Heart left ventricle (tissue), 16 donors: Measurements from ENCODE around the gene LRRC36. TPM values are rescaled to one million over a fixed set of nuclear protein-coding genes. Genes with fewer than 3 reads are reported as not detected.

Experiments
- ATAC-seq, 4 donors: fragments of 200-7000 bp; cut with Tn5 transposase; one replicate each; pipeline ENCODE4 v1.9.1; 2020 to 2022; ENCODE audit warnings: moderate library complexity in 4 of 4, mild to moderate bottlenecking in 3 of 4, moderate number of reproducible peaks in 1 of 4
- DNase-seq, 5 donors: peaks; one replicate each; pipeline ENCODE4 v3.0.0-alpha.2; 2020
- H3K27ac ChIP-seq, 12 donors: fragments of 200-600 bp; sonication (generic) in 4 of 12; one replicate each; pipeline versions ENCODE4 v1.5.0 to v1.8.0; 2016 to 2022; ENCODE audit warnings: mild to moderate bottlenecking in 2 of 12
- H3K27me3 ChIP-seq, 9 donors: fragments of 200-600 bp; sonication (generic) in 2 of 9; one replicate each; pipeline versions ENCODE4 v1.5.1 to v1.8.0; 2016 to 2022; ENCODE audit warnings: mild to moderate bottlenecking in 3 of 9
- H3K36me3 ChIP-seq, 9 donors: fragments of 200-600 bp; sonication (generic) in 2 of 9; one replicate each; pipeline versions ENCODE4 v1.5.0 to v1.8.0; 2018 to 2022; ENCODE audit warnings: mild to moderate bottlenecking in 2 of 9
- H3K4me1 ChIP-seq, 12 donors: fragments of 200-600 bp; sonication (generic) in 4 of 12; one replicate each; pipeline versions ENCODE4 v1.5.0 to v1.8.0; 2016 to 2022; ENCODE audit warnings: mild to moderate bottlenecking in 3 of 12
- H3K4me3 ChIP-seq, 12 donors: fragments of 200-600 bp; sonication (generic) in 4 of 12; one replicate each; pipeline versions ENCODE4 v1.5.0 to v1.8.0; 2017 to 2022; ENCODE audit warnings: mild to moderate bottlenecking in 9 of 12, moderate library complexity in 4 of 12
- H3K9me3 ChIP-seq, 12 donors: fragments of 200-600 bp; sonication (generic) in 4 of 12; one replicate each; pipeline versions ENCODE4 v1.5.0 to v1.8.0; 2016 to 2022; ENCODE audit warnings: mild to moderate bottlenecking in 1 of 12
- CTCF ChIP-seq, 12 donors: fragments of 200-600 bp; sonication (generic) in 4 of 12; IDR thresholded peaks; one replicate each; pipeline versions ENCODE4 v1.5.0 to v1.8.0; 2018 to 2022; ENCODE audit warnings: antibody characterized with exemption in 12 of 12, mild to moderate bottlenecking in 5 of 12
- POLR2A ChIP-seq, 2 donors: fragments of 450-650 bp; IDR thresholded peaks; one replicate each; pipeline ENCODE4 v1.6.1; 2017; ENCODE audit warnings: antibody characterized with exemption in 2 of 2, mild to moderate bottlenecking in 2 of 2, moderate library complexity in 2 of 2
- WGBS, 4 donors: extraction: QIAGEN DNeasy Blood & Tissue Kit in 2 of 4; methylation state at CpG; one replicate each; pipeline versions ENCODE4 v1.1.5 to v1.1.7; 2013 to 2018; 5-methylcytosine and 5-hydroxymethylcytosine counted together
- intact Hi-C, 10 donors: fragments of 100-400 bp; cut with DNase I; formaldehyde crosslinking; loops; one replicate each; pipeline versions ENCODE4 v1.11.1 to v1.14.2; 2022
- polyA plus RNA-seq, 2 donors: library from polyadenylated mRNA; stranded (reverse); fragments of 200-250 nt; gene quantifications; one replicate each; pipeline ENCODE4 v1.2.3, GENCODE V29; 2013
- total RNA-seq, 9 donors: library from RNA; depleted of rRNA in 2 of 9; stranded (reverse); fragments of >200 nt in 2 of 9; fragmentation: NEBNext Ultra II Directional in 3 of 9; extraction: Animal tissue kit (Norgen Biotek cat#: 25700) in 3 of 9; gene quantifications; one replicate each; pipeline versions ENCODE4 v1.1.0 to v1.2.4, GENCODE V29; 2016 to 2023
- donor health status: ischemic (EF 13 %, LVEDD 7.1; RV severe dilation, severe dysfunction).
- donor health status: healthy with polysubstance abuse.
- donor health status: DM: no; HTN: yes; CAD: no.
- donor health status: DM: no; HTN: no; CAD: no.
- donor health status: ischemic (EF 25% LVEDD 6.9; RV normal size, moderate dysfunction).
- donor health status: ischemic (EF 25% LVEDD 5.7; RV mildly dilated, moderate dysfunction).
- donor health status: healthy.
- donor health status: DM: yes; HTN: yes; CAD: no.
- donor health status: ischemic (EF 35%, LVEDD 5.7; RV mildly dilated, moderate dysfunction).
- donor health status: nonischemic (EF 11% LVEDD 7.7; RV severe dilation, severe dysfunction).
- donor health status: DM: yes; HTN: yes; CAD: no.
- donor health status: PGD.
- donor health status: ischemic (EF 29% LVEDD 5.4; RV normal size, mild dysfunction).
- donor health status: nonischemic (EF 23%, LVEDD 6.1; RV moderate dilation, normal function).

The LRRC36 gene
- total and polyA plus RNA-seq, 11 donors = 0.15 to 0.42 (median 0.27) TPM; not detected in 8

DNA sequence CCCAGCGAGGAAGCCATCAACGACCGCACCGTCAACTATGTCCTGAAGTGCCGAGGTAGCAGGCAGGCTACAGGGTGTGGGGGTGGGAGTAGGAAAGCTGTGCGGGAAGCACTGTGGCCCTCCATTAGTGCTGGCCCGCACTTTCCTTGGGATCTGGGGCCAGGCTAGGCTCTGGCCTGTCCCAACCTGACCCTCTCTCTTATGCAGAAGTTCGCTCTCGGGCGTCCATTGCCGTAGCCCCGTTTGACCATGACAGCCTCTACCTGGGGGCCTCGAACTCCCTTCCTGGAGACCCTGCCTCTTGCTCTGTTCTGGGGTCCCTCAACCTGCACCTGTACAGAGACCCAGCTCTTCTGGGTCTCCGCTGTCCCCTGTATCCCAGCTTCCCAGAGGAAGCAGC lies 38.7 kb upstream of the LRRC36 start:
- H3K27ac ChIP-seq = no peak overlapping the region
- intact Hi-C loops = loop anchor here in 3 of 10 donors (10.0 kb wide), 1 partner anchor 107 kb away; the partner anchor contains the start of gene TPPP3 (in 3 of the 3)

DNA sequence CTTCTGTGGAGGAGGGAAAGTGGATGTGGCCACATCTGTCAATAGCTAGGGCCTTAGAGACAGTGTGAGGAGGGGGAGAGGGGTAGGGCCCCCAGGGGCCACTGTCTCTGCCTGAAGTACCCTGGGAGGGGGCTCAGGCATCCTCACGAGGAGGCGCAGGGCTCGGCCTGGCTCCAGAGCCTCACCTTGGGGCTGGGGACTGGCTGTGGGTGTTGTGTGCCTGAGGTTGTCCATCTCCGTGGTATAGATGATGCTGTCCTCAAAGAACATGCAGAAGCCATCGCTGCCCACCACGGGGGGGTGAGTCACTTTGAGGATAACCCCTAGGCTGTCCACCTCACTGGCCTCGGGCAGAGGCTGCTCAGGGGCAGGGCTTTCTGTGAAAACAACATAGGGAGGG lies 35.2 kb upstream of the LRRC36 start:
- TF ChIP-seq POLR2A (IDR thresholded peaks at IDR 0.05) (no peak), CTCF (IDR thresholded peaks at IDR 0.05) (no peak)

More for the DNA sequence above, 38.7 kb upstream of the LRRC36 start:
- WGBS, 4 donors = 93 to 96% (median 95%) methylated on average over 14 of the region's 14 CpGs
- no peaks in the 10 kb centered on the region for H3K4me1 ChIP-seq
- no peaks in the 10 kb centered on the region for H3K36me3 ChIP-seq
- H3K27me3 ChIP-seq = no peaks in the 10 kb centered on the region
- ATAC-seq (no peak), DNase-seq (no peak)
- no peak overlapping the region for H3K4me3 ChIP-seq
- TF ChIP-seq CTCF (IDR thresholded peaks at IDR 0.05) (no peak), POLR2A (IDR thresholded peaks at IDR 0.05) (no peak)
- no peaks in the 10 kb centered on the region for H3K9me3 ChIP-seq

GRCh38 chr16:67294171-67294757 lies 32.4 kb upstream of the LRRC36 start:
- Histone ChIP-seq H3K9me3 (no peaks in the 10 kb centered on the region), H3K27me3 (peaks cover 0 to 6% (median 0%) of the 10 kb centered on the region in 9 donors), H3K4me1 (no peaks in the 10 kb centered on the region), H3K4me3 (no peak overlapping the region), H3K36me3 (no peaks in the 10 kb centered on the region), H3K27ac (no peak overlapping the region)
- no peak for DNase-seq
- WGBS, 4 donors = 86 to 91% (median 87%) methylated on average over 4 of the region's 4 CpGs
- no peak for ATAC-seq
- TF ChIP-seq POLR2A (IDR thresholded peaks at IDR 0.05) (no peak), CTCF (IDR thresholded peaks at IDR 0.05) (no peak)
- intact Hi-C loops = no loop called here

More for the DNA sequence above, 35.2 kb upstream of the LRRC36 start:
- H3K4me3 ChIP-seq = no peak overlapping the region
- H3K27ac ChIP-seq = no peak overlapping the region
- H3K27me3 ChIP-seq = peaks cover 0 to 6% (median 0%) of the 10 kb centered on the region in 9 donors
- no peaks in the 10 kb centered on the region for H3K4me1 ChIP-seq
- no peaks in the 10 kb centered on the region for H3K9me3 ChIP-seq
- intact Hi-C loops = no loop called here
- ATAC-seq (no peak), DNase-seq (peak in 1 of 5 donors; percentile 7)
- no peaks in the 10 kb centered on the region for H3K36me3 ChIP-seq
- WGBS, 4 donors = 84 to 90% (median 87%) methylated on average over 5 to 7 of the region's 7 CpGs

- DNase-seq (no peak), ATAC-seq (no peak)
- no peak overlapping the region for H3K4me3 ChIP-seq
- no peak for TF ChIP-seq CTCF (IDR thresholded peaks at IDR 0.05)
- TF ChIP-seq POLR2A (IDR thresholded peaks at IDR 0.05) = no peak
- H3K27me3 ChIP-seq = peaks cover 0 to 6% (median 0%) of the 10 kb centered on the region in 9 donors
- H3K36me3 ChIP-seq = no peaks in the 10 kb centered on the region
- WGBS, 4 donors = 56 to 69% (median 62%) methylated on average over 7 of the region's 7 CpGs
- intact Hi-C loops = no loop called here
- no peak overlapping the region for H3K27ac ChIP-seq
- no peaks in the 10 kb centered on the region for H3K4me1 ChIP-seq
- no peaks in the 10 kb centered on the region for H3K9me3 ChIP-seq
These were observed 31.7 kb upstream of the LRRC36 start for GRCh38 chr16:67294938-67295361.
